GM18519 (cell line): ENCODE results near the gene AP5S1.
A peak's percentile ranks its signal among the peaks of the same experiment; 100 is the strongest.

Experiments
- ATAC-seq: cut with Tn5 transposase; IDR thresholded peaks from one replicate; pipeline ENCODE4 v1.9.1; 2021; ENCODE audit warnings: mild to moderate bottlenecking, moderate library complexity; ENCODE audit not compliant: unreplicated experiment, low FRiP score

AP5S1 gene

GRCh38 chr20:3820048-3820900 is at the start of gene AP5S1:
Gene AP5S1, plus strand, starts transcription at chr20:3820547. Its CDS starts 1,571 bp downstream, at chr20:3822118.
- ATAC-seq = peak; percentile 67

GRCh38 chr20:3771552-3772058 is 48.7 kb upstream of the AP5S1 start:
- ATAC-seq = no peak

GRCh38 chr20:3775457-3776108 is 44.8 kb upstream of the AP5S1 start:
- no peak for ATAC-seq

GRCh38 chr20:3777381-3777715 is 43.0 kb upstream of the AP5S1 start:
- no peak for ATAC-seq

- no peak for ATAC-seq
These were observed 42.4 kb upstream of the AP5S1 start for GRCh38 chr20:3777716-3778629.

GRCh38 chr20:3778976-3779375 is 41.4 kb upstream of the AP5S1 start:
- ATAC-seq = no peak

- no peak for ATAC-seq
These were observed 39.0 kb upstream of the AP5S1 start, which contains the start of gene SPEF1 for GRCh38 chr20:3781153-3781910. Gene SPEF1, minus strand, starts transcription at chr20:3781448. Its CDS starts 161 bp downstream, at chr20:3781287.

GRCh38 chr20:3782597-3782996 is 37.8 kb upstream of the AP5S1 start:
- no peak for ATAC-seq

- ATAC-seq = no peak
These were observed 37.3 kb upstream of the AP5S1 start for GRCh38 chr20:3783068-3783489.

- ATAC-seq = no peak
These were observed 36.7 kb upstream of the AP5S1 start for GRCh38 chr20:3783511-3784195.

GRCh38 chr20:3784216-3784853 is 36.0 kb upstream of the AP5S1 start:
- no peak for ATAC-seq

- no peak for ATAC-seq
These were observed 35.5 kb upstream of the AP5S1 start for GRCh38 chr20:3784863-3785239.

GRCh38 chr20:3785240-3786125 is 34.9 kb upstream of the AP5S1 start:
- ATAC-seq = no peak

GRCh38 chr20:3786126-3786484 is 34.2 kb upstream of the AP5S1 start:
- peak; percentile 13 for ATAC-seq

GRCh38 chr20:3786665-3787323 is 33.6 kb upstream of the AP5S1 start, which contains the start of gene CENPB:
Gene CENPB, minus strand, starts transcription at chr20:3786740. Its CDS starts 257 bp downstream, at chr20:3786483.
- peak; percentile 56 for ATAC-seq

GRCh38 chr20:3787324-3788014 is 32.9 kb upstream of the AP5S1 start:
- no peak for ATAC-seq

GRCh38 chr20:3788685-3789155 is 31.6 kb upstream of the AP5S1 start:
- no peak for ATAC-seq
